H9 (cell line): ENCODE results near the gene SLC4A9. TPM values are rescaled to one million over a fixed set of nuclear protein-coding genes. Genes with fewer than 3 reads are reported as not detected.

Experiments used
- DNase-seq: peaks from one replicate; pipeline ENCODE4 v3.0.0-alpha.2; 2017
- H2AFZ ChIP-seq: one replicate; pipeline ENCODE4 v1.6.1; 2013; ENCODE audit warnings: mild to moderate bottlenecking, low read length, control low read depth, moderate library complexity
- H2AK5ac ChIP-seq: 2 replicates; pipeline ENCODE4 v1.6.1; 2013; ENCODE audit warnings: low read length, control low read depth, mixed read lengths; ENCODE audit not compliant: insufficient read length
- H2BK120ac ChIP-seq: one replicate; pipeline ENCODE4 v1.6.1; 2013; ENCODE audit warnings: low read depth, mild to moderate bottlenecking, low read length, control low read depth, inconsistent platforms; ENCODE audit not compliant: poor library complexity, severe bottlenecking
- H2BK12ac ChIP-seq: 2 replicates; pipeline ENCODE4 v1.6.1; 2013; ENCODE audit warnings: low read length, control low read depth, mixed read lengths, low read depth; ENCODE audit not compliant: insufficient read length
- H2BK15ac ChIP-seq: 2 replicates; pipeline ENCODE4 v1.6.1; 2013; ENCODE audit warnings: low read depth, low read length, control low read depth
- H2BK20ac ChIP-seq: one replicate; pipeline ENCODE4 v1.6.1; 2013; ENCODE audit warnings: low read depth, mild to moderate bottlenecking, low read length, control low read depth, inconsistent platforms; ENCODE audit not compliant: poor library complexity, severe bottlenecking
- H2BK5ac ChIP-seq: 2 replicates; pipeline ENCODE4 v1.6.1; 2013; ENCODE audit warnings: low read length, control low read depth, mixed read lengths; ENCODE audit not compliant: insufficient read length
- H3K14ac ChIP-seq: 2 replicates; pipeline ENCODE4 v1.6.1; 2013; ENCODE audit warnings: low read length, control low read depth; ENCODE audit not compliant: insufficient read depth
- H3K18ac ChIP-seq: 2 replicates; pipeline ENCODE4 v1.6.1; 2013; ENCODE audit warnings: low read depth, mild to moderate bottlenecking, mixed read lengths, low read length, control low read depth; ENCODE audit not compliant: insufficient read length
- H3K23ac ChIP-seq: 2 replicates; pipeline ENCODE4 v1.6.1; 2013; ENCODE audit warnings: low read length, control low read depth, mixed read lengths, low read depth; ENCODE audit not compliant: insufficient read length
- H3K23me2 ChIP-seq: 2 replicates; pipeline ENCODE4 v1.6.1; 2013; ENCODE audit warnings: low read depth, mild to moderate bottlenecking, mixed read lengths, low read length, control low read depth; ENCODE audit not compliant: insufficient read length, poor library complexity, severe bottlenecking
- H3K27ac ChIP-seq: 2 replicates; pipeline ENCODE4 v1.5.1; 2013; ENCODE audit warnings: low read length, control low read depth, mixed read lengths, low read depth; ENCODE audit not compliant: insufficient read length
- H3K27me3 ChIP-seq: 2 replicates; pipeline ENCODE4 v1.6.1; 2013; ENCODE audit warnings: low read length, control low read depth, inconsistent platforms; ENCODE audit not compliant: insufficient read depth
- H3K4ac ChIP-seq: 2 replicates; pipeline ENCODE4 v1.6.1; 2013; ENCODE audit warnings: low read depth, mild to moderate bottlenecking, control low read depth, inconsistent platforms, low read length, moderate library complexity
- H3K4me1 ChIP-seq: 2 replicates; pipeline ENCODE4 v1.6.1; 2013; ENCODE audit warnings: low read length, control low read depth, inconsistent platforms; ENCODE audit not compliant: insufficient read depth
- H3K4me2 ChIP-seq: 2 replicates; pipeline ENCODE4 v1.6.1; 2013; ENCODE audit warnings: low read length, control low read depth, mixed read lengths; ENCODE audit not compliant: insufficient read length, insufficient read depth
- H3K56ac ChIP-seq: 2 replicates; pipeline ENCODE4 v1.6.1; 2013; ENCODE audit warnings: low read depth, mild to moderate bottlenecking, mixed read lengths, low read length, control low read depth; ENCODE audit not compliant: insufficient read length
- H3K79me1 ChIP-seq: 2 replicates; pipeline ENCODE4 v1.6.1; 2013; ENCODE audit warnings: low read depth, mild to moderate bottlenecking, moderate library complexity, low read length, control low read depth, inconsistent platforms; ENCODE audit not compliant: insufficient read depth, poor library complexity, severe bottlenecking
- H3K79me2 ChIP-seq: 2 replicates; pipeline ENCODE4 v1.6.1; 2013; ENCODE audit warnings: low read length, control low read depth, inconsistent platforms; ENCODE audit not compliant: insufficient read depth
- H3K9ac ChIP-seq: 2 replicates; pipeline ENCODE4 v1.6.1; 2013; ENCODE audit warnings: low read length, control low read depth, mixed read lengths; ENCODE audit not compliant: insufficient read length; ENCODE audit errors: extremely low read depth
- H3K9me3 ChIP-seq: one replicate; pipeline ENCODE4 v1.6.1; 2013; ENCODE audit warnings: low read depth, low read length, inconsistent platforms; ENCODE audit not compliant: control insufficient read depth
- H3T11ph ChIP-seq: one replicate; pipeline ENCODE4 v1.6.1; 2013; ENCODE audit warnings: mild to moderate bottlenecking, low read length, control low read depth, inconsistent platforms
- H4K20me1 ChIP-seq: one replicate; pipeline ENCODE4 v1.6.1; 2013; ENCODE audit not compliant: control insufficient read depth, insufficient read length, insufficient read depth
- H4K5ac ChIP-seq: 2 replicates; pipeline ENCODE4 v1.6.1; 2013; ENCODE audit warnings: low read depth, mild to moderate bottlenecking, mixed read lengths, low read length, control low read depth; ENCODE audit not compliant: insufficient read length
- H4K8ac ChIP-seq: replicated peaks from 2 replicates; pipeline ENCODE4 v1.6.1; 2013; ENCODE audit warnings: low read length, control low read depth, mixed read lengths, low read depth; ENCODE audit not compliant: insufficient read length
- H4K91ac ChIP-seq: 2 replicates; pipeline ENCODE4 v1.6.1; 2013; ENCODE audit warnings: low read depth, mild to moderate bottlenecking, moderate library complexity, mixed read lengths, low read length, control low read depth; ENCODE audit not compliant: insufficient read length
- H3K27ac Mint-ChIP-seq, 3 experiments: 2 replicates in 2 of 3; 3 replicates in 1 of 3; pipeline ENCODE4 v1.8.0; 2020 to 2021; ENCODE audit warnings: mixed read lengths in 3 of 3, mild to moderate bottlenecking in 1 of 3, moderate library complexity in 1 of 3
- H3K27me3 Mint-ChIP-seq: 2 replicates; pipeline ENCODE4 v1.8.0; 2021; ENCODE audit warnings: low read depth, mild to moderate bottlenecking, moderate library complexity, mixed read lengths
- H3K36me3 Mint-ChIP-seq, 3 experiments: 2 replicates in 2 of 3; 3 replicates in 1 of 3; pipeline ENCODE4 v1.8.0; 2020 to 2021; ENCODE audit warnings: low read depth in 3 of 3, mixed read lengths in 3 of 3; ENCODE audit not compliant: insufficient read depth in 1 of 3
- H3K4me1 Mint-ChIP-seq, 2 experiments: 2 replicates each; pipeline ENCODE4 v1.8.0; 2020; ENCODE audit warnings: mixed read lengths in 2 of 2
- H3K4me3 Mint-ChIP-seq, 2 experiments: 2 replicates in 1 of 2; 3 replicates in 1 of 2; pipeline ENCODE4 v1.8.0; 2020 to 2021; ENCODE audit warnings: mild to moderate bottlenecking in 2 of 2, mixed read lengths in 2 of 2, moderate library complexity in 1 of 2
- H3K9me3 Mint-ChIP-seq, 2 experiments: 2 replicates in 1 of 2; 3 replicates in 1 of 2; pipeline ENCODE4 v1.8.0; 2020; ENCODE audit warnings: mild to moderate bottlenecking in 2 of 2, mixed read lengths in 2 of 2, moderate library complexity in 1 of 2
- WGBS: extraction: QIAGEN DNeasy Blood & Tissue Kit; methylation state at CpG from one replicate; pipeline ENCODE4 v1.1.7; 2013; ENCODE audit warnings: missing lambda C conversion rate, low lambda C conversion rate, mixed read lengths; ENCODE audit not compliant: insufficient read length; ENCODE audit errors: extremely low coverage; 5-methylcytosine and 5-hydroxymethylcytosine counted together
- total RNA-seq: library from RNA; stranded (reverse); gene quantifications from 2 replicates; pipeline ENCODE4 v1.2.1, GENCODE V29; 2021
- TF ChIP-seq, protein P1 (sequence below): fragments of 200-600 bp; sonication (generic); conservative IDR thresholded peaks from 3 replicates; pipeline ENCODE4 v1.8.0; 2021; ENCODE audit warnings: antibody characterized with exemption, mild to moderate bottlenecking

SLC4A9 gene
- total RNA-seq, 1 experiment from 2014 or later: 0.07 TPM

DNA sequence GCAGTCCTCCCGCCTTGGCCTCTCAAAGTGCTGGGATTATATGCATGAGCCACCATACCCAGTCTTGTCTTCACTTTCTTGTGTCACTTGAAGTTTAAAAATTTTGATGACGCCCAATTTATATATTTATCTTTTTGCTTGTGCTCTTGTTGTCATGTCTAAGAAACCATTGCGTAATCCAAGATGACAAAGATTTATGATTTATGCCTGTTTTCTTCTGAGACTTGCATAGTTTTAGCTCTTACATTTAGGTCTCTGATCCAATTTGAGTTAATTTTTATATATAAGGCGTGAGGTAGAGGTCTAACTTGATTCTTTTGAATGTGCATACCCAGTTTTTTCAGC is 60.2 kb downstream of the SLC4A9 start:
- H3T11ph ChIP-seq: no peak overlapping the region
- Mint-ChIP-seq H3K4me3 (no peak overlapping the region), H3K27ac (peak overlapping the region in 1 of 3 experiments; percentile 57; a peak in 1 of 7 replicates), H3K36me3 (peaks cover 7 to 11% (median 10%) of the 10 kb centered on the region in 3 experiments; a peak in 6 of 7 replicates), H3K27me3 (no peaks in the 10 kb centered on the region), H3K9me3 (no peaks in the 10 kb centered on the region), H3K4me1 (peaks cover 10 to 21% of the 10 kb centered on the region in 2 experiments)
- TF ChIP-seq, protein P1, sequence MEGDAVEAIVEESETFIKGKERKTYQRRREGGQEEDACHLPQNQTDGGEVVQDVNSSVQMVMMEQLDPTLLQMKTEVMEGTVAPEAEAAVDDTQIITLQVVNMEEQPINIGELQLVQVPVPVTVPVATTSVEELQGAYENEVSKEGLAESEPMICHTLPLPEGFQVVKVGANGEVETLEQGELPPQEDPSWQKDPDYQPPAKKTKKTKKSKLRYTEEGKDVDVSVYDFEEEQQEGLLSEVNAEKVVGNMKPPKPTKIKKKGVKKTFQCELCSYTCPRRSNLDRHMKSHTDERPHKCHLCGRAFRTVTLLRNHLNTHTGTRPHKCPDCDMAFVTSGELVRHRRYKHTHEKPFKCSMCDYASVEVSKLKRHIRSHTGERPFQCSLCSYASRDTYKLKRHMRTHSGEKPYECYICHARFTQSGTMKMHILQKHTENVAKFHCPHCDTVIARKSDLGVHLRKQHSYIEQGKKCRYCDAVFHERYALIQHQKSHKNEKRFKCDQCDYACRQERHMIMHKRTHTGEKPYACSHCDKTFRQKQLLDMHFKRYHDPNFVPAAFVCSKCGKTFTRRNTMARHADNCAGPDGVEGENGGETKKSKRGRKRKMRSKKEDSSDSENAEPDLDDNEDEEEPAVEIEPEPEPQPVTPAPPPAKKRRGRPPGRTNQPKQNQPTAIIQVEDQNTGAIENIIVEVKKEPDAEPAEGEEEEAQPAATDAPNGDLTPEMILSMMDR: no peak
- H2BK120ac ChIP-seq: no peak overlapping the region
- H3K23me2 ChIP-seq: no peaks in the 10 kb centered on the region
- peaks cover 27% of the 10 kb centered on the region; the same call in 1 of the 2 replicates for H3K79me2 ChIP-seq
- no peak overlapping the region for H2BK15ac ChIP-seq
- no peak overlapping the region for H2BK5ac ChIP-seq
- DNase-seq: no peak
- H3K27me3 ChIP-seq: no peaks in the 10 kb centered on the region
- no peak overlapping the region for H3K27ac ChIP-seq
- no peak overlapping the region for H4K8ac ChIP-seq
- no CpG with 5 or more reads among the region's 4 CpGs for WGBS
- no peaks in the 10 kb centered on the region for H3K9me3 ChIP-seq
- H3K79me1 ChIP-seq: peaks cover 6% of the 10 kb centered on the region
- H3K4me1 ChIP-seq: no peaks in the 10 kb centered on the region
- H2AK5ac ChIP-seq: no peak overlapping the region
- H4K20me1 ChIP-seq: no peaks in the 10 kb centered on the region
- H3K56ac ChIP-seq: no peak overlapping the region
- no peak overlapping the region for H2BK12ac ChIP-seq
- no peak overlapping the region for H4K91ac ChIP-seq
- no peak overlapping the region for H2AFZ ChIP-seq
- H3K9ac ChIP-seq: no peak overlapping the region
- no peak overlapping the region for H3K23ac ChIP-seq
- no peak overlapping the region for H3K14ac ChIP-seq
- no peak overlapping the region for H3K4me2 ChIP-seq
- no peak overlapping the region for H4K5ac ChIP-seq
- H3K18ac ChIP-seq: no peak overlapping the region
- no peak overlapping the region for H3K4ac ChIP-seq
- no peak overlapping the region for H2BK20ac ChIP-seq
